GOT3 (cell line): ENCODE results near the gene CC2D1B.

Experiments used
- DNase-seq: peaks from one replicate; lab custom pipeline; 2025; ENCODE audit warnings: mixed read lengths; lab: John Stamatoyannopoulos, UW

Gene CC2D1B

GRCh38 chr1:52359676-52360594, 6.1 kb downstream of the CC2D1B start:
- no peak for DNase-seq

DNA sequence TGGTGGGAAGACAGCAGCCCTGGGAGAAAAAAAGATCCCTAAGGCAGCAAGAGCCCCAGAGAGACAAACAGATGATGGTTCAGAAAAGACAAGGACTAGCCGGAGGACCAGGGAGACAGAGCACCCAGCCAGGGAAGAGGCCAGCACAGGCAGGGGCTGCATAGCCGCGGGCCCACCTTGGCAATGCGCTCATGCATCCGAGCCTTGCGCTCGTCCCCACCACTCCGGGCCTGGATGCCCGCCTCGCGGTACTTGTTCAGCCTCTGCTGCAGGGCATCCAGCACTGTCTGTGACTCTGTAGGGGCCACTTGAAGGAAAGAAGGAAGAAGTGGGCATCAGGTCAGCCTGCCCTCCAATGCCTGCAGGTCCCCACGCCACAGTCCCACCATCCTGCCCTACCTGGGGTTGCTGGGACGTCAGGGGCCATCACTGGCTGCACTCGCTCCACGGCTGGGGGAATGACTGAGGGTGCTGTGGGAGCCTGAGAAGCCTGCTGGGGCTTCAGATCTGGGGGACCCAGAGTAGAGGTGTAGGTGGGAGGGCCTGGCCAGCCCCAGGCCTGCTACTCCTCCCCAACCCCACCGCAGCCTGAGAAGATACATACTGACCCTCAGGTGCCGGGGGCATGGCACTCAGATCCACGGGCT, 7.0 kb downstream of the CC2D1B start:
- DNase-seq: no peak

GRCh38 chr1:52357397-52357796, 8.6 kb downstream of the CC2D1B start:
- no peak for DNase-seq

- DNase-seq: no peak
Observed at GRCh38 chr1:52356818-52357355, 9.1 kb downstream of the CC2D1B start.

- DNase-seq: no peak
Observed at GRCh38 chr1:52355847-52356505, 10.0 kb downstream of the CC2D1B start.

GRCh38 chr1:52355436-52355835, 10.6 kb downstream of the CC2D1B start:
- DNase-seq: no peak

DNA sequence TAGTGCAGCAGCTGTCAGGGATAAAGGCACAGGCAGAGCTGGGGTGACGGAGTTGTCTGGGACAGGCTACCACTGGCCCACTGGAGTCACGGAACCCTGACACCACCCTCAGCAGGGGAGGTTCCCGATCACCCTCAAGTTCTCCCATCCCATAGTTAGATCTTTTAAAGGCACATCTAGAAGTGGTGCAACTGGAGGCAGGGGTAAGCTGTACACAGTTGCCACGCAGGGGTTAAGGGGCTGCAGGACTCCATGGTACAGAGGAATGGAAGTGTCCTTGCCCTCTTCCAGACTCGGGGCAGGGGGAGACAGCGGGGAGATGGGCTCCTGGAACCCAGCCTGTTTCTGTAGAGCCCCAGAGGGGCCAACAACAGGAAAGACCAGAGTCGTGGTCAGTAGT, 13.3 kb downstream of the CC2D1B start:
- no peak for DNase-seq

DNA sequence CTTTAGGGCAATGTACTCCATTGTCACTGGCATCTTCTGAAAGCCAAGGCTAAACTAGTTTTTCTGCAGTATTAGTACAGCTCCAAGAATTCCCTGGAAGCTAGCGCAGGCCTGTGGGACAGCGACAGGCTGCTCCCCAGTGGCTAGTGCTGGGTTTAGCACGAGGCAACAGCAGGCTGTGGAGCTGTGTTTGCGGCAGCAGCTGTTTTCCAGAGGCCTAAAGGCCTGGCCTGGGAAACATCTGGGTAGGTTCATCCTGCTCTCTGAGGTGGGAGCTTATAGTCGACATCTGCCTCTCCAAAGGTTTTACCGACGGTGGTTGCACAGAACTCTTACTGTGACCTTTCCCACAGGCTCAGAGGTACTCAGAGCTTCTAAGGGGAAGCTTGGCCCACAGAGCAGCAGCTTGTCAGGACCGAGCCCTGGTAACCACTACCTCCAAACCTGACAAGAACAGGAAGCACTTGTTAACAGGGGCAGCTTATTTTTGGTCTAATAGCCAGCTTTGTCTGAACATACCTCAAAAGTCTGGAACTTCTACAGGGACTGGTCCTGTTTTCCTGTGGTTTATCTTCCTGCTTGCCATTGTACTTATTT, 17.2 kb downstream of the CC2D1B start:
- no peak for DNase-seq

DNA sequence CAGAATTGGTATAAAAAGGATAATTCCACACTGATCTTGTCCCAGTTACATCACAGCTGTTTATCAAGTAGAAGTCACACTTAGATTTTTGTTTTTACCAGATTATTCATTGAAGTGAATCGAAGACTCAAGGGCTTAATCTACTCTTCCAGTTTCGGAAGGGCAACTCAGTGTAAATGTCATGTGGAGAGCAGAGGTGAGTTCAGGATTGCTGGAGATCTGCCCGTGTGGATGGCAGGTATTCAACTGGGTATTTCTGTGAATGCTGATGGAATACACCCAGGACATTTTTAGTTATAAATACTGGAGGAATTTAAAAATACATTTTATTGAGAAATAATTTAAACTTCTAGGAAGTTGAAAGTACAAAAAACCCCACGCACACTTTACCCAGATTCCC, 19.4 kb downstream of the CC2D1B start:
- DNase-seq: no peak

DNA sequence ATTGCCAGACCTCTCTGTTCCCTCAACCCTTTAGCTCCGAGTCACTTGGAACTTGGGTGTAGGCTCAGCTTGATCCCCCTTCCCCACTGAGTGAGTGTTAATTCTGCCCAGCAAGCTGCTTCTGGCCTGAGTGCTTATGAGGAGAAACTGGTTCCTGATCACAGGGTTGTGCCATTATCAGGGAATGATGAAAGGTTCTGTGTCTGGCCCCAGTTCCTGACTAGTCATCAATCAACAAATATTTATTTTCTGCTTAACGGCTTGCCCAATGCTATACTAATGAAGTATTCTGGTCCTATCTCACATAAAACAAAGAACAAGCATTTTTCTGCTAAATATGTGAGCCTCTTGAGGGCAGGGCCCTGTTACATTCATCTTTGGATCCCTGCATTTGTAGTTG, 20.8 kb downstream of the CC2D1B start:
- no peak for DNase-seq

- DNase-seq: no peak
Observed at GRCh38 chr1:52343979-52344378, 22.0 kb downstream of the CC2D1B start.

DNA sequence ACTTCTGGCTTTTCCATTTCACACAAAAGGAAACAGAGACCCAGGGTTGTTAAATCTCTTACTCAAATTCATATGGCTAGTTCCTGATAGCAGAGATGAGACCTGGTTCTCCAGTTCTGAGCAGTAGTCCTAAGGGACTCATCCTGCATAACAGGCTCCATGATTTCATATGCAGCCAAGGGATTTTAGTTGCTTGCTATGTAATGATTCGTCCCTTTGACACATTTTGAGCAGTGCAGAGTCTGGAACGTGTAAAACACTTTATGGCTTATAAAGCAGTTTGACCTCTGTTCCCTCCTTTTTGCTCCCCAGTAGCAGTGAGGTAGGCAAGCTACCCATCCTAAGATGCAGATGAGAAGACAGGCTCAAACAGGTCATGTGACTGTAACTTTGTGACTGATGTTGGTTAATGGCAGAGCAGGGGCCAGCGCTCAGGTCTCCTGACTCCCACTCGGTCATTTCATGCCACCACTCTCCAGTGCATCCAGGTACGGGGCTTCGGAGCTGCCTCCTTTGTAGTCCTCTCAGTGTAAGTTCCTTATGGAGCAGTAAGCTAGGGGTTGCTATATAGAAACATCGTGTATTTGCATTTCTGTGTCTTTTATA, 24.2 kb downstream of the CC2D1B start:
- DNase-seq: no peak

- DNase-seq: no peak
Observed at GRCh38 chr1:52337439-52337838, 28.6 kb downstream of the CC2D1B start.

- no peak for DNase-seq
Observed at GRCh38 chr1:52334906-52335528, 31.0 kb downstream of the CC2D1B start.

GRCh38 chr1:52332411-52332810, 33.6 kb downstream of the CC2D1B start:
- DNase-seq: no peak

GRCh38 chr1:52328615-52329014, 37.4 kb downstream of the CC2D1B start:
- no peak for DNase-seq

DNA sequence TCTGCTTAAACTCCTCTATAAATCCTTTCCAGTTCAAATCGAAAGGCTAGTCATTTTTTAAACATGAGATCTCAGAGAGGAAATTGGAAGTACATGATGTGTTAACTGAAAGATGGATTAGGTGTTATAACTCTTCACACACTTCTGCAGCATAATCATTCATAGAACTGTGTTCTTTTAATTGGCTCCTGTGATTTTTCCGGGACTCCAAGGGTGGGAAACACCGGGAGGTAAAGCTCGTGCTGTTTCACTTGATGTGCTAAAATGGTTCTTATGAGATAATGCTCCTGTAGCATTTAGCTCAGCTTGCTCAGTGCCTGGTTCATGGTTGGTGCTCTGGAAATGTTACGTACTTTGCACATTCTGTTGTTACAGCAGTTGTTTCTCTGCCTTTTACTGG, 40.2 kb downstream of the CC2D1B start:
- no peak for DNase-seq

DNA sequence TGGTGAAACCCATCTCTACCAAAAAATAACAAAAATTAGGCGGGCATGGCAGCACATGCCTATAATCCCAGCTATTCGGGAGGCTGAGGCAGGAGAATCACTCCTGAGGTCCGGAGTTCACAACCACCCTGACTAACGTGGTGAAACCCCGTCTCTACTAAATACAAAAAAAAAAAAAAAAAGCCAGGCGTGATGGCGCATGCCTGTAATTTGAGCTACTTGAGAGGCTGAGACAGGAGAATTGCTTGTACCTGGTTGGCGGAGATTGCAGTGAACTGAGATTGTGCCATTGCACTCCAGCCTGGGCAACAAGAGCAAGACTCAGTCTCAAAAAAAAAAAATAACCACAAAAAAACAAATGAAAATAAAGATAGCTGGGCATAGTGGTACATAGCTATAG, 42.3 kb downstream of the CC2D1B start:
- DNase-seq: no peak

GRCh38 chr1:52321061-52321460, 44.9 kb downstream of the CC2D1B start:
- DNase-seq: no peak

DNA sequence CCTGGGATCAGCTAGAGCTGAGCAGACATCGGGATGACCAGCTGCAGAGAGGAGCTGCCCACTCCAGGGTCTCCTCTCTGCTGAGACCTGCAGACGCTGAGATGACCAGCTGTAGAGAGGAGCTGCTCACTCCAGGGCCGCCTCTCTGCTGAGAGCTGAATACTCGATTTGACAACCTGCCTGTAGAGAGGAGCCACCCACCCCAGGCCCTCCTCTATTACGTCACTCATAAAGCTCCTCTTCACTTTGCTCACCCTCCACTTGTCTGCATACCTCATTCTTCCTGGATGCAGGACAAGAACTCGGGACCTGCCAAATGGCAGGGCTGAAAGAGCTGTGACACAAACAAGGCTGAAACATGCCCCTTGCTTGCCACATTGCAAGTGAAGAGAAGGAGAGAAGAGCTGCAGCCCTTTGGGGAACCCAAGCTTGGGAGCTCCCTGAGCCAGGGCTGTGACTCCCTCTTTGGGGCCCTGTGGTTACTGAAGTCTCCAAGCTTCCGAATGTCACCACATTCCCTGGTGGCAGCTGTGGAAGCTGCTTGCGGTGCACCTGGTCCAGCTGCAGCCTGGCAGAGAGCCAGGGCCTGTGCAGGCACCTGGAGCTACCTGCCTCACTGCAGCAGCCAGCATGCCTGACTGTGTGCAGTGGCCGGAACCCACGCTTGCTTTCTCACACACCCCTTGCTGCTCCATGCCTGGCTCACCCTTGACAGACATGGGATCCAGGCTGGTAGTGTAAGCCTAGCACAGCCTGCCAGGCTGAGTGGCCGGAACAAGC, 59.6 kb downstream of the CC2D1B start:
- DNase-seq: no peak
